Measurements from ENCODE around the gene SAG. TPM values are rescaled to one million over a fixed set of nuclear protein-coding genes. Genes with fewer than 3 reads are reported as not detected.

The SAG gene
- total RNA-seq, 1 donor from 2014 or later = 0.04 TPM

DNA sequence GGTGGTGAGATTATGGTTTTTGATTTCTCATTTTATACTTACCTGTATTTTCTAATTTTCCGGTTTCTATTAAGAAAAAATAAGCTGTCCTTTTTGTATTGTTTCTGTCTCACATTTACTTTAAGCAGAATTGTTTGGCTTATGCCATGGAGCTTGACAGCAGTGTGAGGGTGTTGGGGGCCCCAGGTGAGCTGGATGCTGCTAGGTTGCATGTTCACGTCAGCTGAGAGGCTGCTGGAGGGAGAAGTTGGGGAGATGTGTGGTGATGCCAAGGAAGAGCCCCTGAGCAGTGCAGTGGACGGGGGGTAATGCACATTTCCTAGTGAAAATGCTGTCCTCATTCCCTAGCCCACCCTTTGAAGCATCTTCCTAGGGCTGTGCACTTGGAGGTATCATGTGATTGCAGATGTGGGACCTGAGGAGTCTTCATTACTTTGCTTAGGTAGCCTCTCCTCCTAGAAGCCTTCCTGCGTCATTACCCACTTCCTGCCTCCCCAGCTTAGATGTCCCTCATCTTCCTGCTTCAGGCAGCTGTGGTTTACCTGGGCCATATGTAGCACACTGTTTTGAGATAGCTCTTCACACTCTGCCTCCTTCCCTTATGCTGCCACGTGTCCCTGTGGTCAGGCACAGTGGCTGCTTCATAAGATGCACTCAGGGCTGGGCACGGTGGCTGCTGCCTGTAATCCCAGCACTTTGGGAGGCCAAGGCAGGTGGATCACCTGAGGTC, 39.9 kb upstream of the SAG start:
- intact Hi-C loops (cut with micrococcal nuclease) = loop anchor here (5.0 kb wide), 2 partner anchors 65 to 115 kb away; no protein-coding TSS in a partner anchor
- Mint-ChIP-seq H3K4me3 (peak overlapping the region; percentile 56), H3K4me1 (peaks cover 51% of the 10 kb centered on the region)

DNA sequence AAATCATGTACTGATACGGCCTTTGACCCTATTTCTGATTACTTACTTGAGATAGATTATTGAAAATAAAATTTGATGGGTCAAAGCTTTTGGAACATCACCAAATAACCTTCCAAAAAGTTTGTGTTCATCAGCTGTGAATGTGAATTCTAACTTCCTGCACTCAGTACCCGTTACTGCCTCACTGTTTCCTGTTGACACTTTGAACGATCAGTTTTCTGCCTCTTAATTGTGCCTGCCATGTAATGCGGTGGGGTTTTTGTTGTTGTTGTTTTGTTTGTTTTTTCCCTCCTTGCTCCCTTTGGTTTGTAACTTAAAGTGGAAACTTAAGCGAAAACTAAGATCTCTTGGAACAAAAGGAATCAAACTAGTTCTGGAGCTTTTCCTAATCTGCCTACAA, 37.2 kb upstream of the SAG start:
- Mint-ChIP-seq H3K9me3 (no peaks in the 10 kb centered on the region), H3K27me3 (no peaks in the 10 kb centered on the region), H3K4me1 (peaks cover 51% of the 10 kb centered on the region), H3K27ac (peak overlapping the region; percentile 78), H3K36me3 (ENCODE audit: low read depth) (peaks cover 91% of the 10 kb centered on the region), H3K4me3 (peak overlapping the region; percentile 28)
- DNase-seq (no peak), ATAC-seq (ENCODE audit: low read depth) (no peak)
- POLR2A ChIA-PET = interaction anchor here (0.8 to 0.9 kb wide), 2 partner anchors 61 to 83 kb away, joined by 3 to 4 read pairs; partner anchors contain the start of gene DGKD
- CTCF ChIA-PET = interaction anchor here (0.5 to 1.3 kb wide), 4 partner anchors 60 to 149 kb away, joined by 3 read pairs; no protein-coding TSS in a partner anchor
- intact Hi-C loops (cut with micrococcal nuclease) = loop anchor here (2.0 to 5.0 kb wide), 2 partner anchors 87 to 172 kb away; no protein-coding TSS in a partner anchor
- TF ChIP-seq, protein P1, sequence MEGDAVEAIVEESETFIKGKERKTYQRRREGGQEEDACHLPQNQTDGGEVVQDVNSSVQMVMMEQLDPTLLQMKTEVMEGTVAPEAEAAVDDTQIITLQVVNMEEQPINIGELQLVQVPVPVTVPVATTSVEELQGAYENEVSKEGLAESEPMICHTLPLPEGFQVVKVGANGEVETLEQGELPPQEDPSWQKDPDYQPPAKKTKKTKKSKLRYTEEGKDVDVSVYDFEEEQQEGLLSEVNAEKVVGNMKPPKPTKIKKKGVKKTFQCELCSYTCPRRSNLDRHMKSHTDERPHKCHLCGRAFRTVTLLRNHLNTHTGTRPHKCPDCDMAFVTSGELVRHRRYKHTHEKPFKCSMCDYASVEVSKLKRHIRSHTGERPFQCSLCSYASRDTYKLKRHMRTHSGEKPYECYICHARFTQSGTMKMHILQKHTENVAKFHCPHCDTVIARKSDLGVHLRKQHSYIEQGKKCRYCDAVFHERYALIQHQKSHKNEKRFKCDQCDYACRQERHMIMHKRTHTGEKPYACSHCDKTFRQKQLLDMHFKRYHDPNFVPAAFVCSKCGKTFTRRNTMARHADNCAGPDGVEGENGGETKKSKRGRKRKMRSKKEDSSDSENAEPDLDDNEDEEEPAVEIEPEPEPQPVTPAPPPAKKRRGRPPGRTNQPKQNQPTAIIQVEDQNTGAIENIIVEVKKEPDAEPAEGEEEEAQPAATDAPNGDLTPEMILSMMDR (IDR thresholded peaks at IDR 0.05) = no peak

More for the DNA sequence above, 39.9 kb upstream of the SAG start:
- CTCF ChIA-PET = interaction anchor here (0.8 to 2.0 kb wide), 7 partner anchors 64 to 414 kb away, joined by 3 to 6 read pairs (median 3); no protein-coding TSS in a partner anchor
- peak overlapping the region; percentile 82 for H3K27ac Mint-ChIP-seq
- H3K9me3 Mint-ChIP-seq = no peaks in the 10 kb centered on the region
- DNase-seq = peak; percentile 20
- POLR2A ChIA-PET = interaction anchor here (0.6 to 1.7 kb wide), 7 partner anchors 16 to 167 kb away, joined by 3 to 8 read pairs (median 4); partner anchors contain the start of genes ATG16L1 and DGKD
- peaks cover 90% of the 10 kb centered on the region for H3K36me3 Mint-ChIP-seq (ENCODE audit: low read depth)
- peak; percentile 91 for ATAC-seq (ENCODE audit: low read depth)
- TF ChIP-seq, protein P1 (IDR thresholded peaks at IDR 0.05) = no peak
- H3K27me3 Mint-ChIP-seq = no peaks in the 10 kb centered on the region

DNA sequence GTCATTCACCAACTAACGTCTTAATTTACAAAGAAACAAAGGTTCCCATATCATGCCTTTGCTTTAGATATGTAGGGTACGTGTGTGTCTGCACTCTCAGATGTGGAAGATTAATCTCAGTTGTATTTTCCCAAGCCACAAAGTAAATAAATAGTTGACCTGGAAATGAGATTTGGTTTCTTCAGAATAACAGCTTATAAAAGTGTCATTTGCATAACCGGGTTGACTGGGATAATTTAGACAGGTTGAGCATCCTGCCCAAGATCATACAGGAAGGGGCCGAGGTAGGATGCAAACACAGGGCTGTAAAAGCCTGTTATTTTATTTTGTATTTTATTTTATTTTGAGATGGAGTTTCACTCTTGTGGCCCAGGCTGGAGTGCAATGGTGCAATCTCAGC, 36.7 kb upstream of the SAG start:
- no peaks in the 10 kb centered on the region for H3K27me3 Mint-ChIP-seq
- no peak overlapping the region for H3K4me3 Mint-ChIP-seq
- H3K36me3 Mint-ChIP-seq (ENCODE audit: low read depth) = peaks cover 92% of the 10 kb centered on the region
- ChIA-PET CTCF (interaction anchor here (0.9 to 1.3 kb wide), 2 partner anchors 133 to 148 kb away, joined by 3 read pairs; no protein-coding TSS in a partner anchor), POLR2A (interaction anchor here (0.9 kb wide), 1 partner anchor 83 kb away, joined by 4 read pairs; the partner anchor contains the start of gene DGKD)
- H3K27ac Mint-ChIP-seq = no peak overlapping the region
- DNase-seq (no peak), ATAC-seq (ENCODE audit: low read depth) (no peak)
- intact Hi-C loops (cut with micrococcal nuclease) = loop anchor here (2.0 to 5.0 kb wide), 2 partner anchors 86 to 172 kb away; no protein-coding TSS in a partner anchor
- peaks cover 48% of the 10 kb centered on the region for H3K4me1 Mint-ChIP-seq
- TF ChIP-seq, protein P1 (IDR thresholded peaks at IDR 0.05) = no peak
- no peaks in the 10 kb centered on the region for H3K9me3 Mint-ChIP-seq

DNA sequence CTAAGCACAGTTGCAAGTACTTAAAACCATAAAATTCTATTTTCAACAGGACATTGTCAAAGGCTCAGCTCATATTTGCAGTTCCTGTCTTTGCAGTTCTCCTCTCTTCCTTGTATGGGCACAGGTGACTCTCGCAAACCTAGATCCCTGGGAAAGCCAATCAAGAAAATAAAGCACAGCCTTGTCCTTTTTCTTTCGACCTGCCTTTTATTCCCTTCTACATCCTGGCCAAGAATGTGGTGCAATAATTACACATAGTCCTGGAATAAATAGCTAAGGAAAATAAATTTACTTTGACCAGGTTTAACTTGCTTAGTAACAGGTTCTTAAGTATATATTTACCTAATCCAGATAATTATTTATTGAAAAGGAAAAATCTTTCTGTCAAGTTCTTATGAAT, 35.9 kb upstream of the SAG start:
- H3K27ac Mint-ChIP-seq = no peak overlapping the region
- intact Hi-C loops (cut with micrococcal nuclease) = loop anchor here (2.0 to 5.0 kb wide), 2 partner anchors 86 to 171 kb away; no protein-coding TSS in a partner anchor
- ChIA-PET CTCF (interaction anchor here (1.0 kb wide), 1 partner anchor 172 kb away, joined by 4 read pairs; no protein-coding TSS in a partner anchor), POLR2A (no interaction called here)
- H3K27me3 Mint-ChIP-seq = no peaks in the 10 kb centered on the region
- no peak for ATAC-seq (ENCODE audit: low read depth)
- H3K4me3 Mint-ChIP-seq = no peak overlapping the region
- TF ChIP-seq, protein P1 (IDR thresholded peaks at IDR 0.05) = no peak
- H3K4me1 Mint-ChIP-seq = peaks cover 44% of the 10 kb centered on the region
- H3K9me3 Mint-ChIP-seq = no peaks in the 10 kb centered on the region
- DNase-seq = no peak
- H3K36me3 Mint-ChIP-seq (ENCODE audit: low read depth) = peaks cover 92% of the 10 kb centered on the region

DNA sequence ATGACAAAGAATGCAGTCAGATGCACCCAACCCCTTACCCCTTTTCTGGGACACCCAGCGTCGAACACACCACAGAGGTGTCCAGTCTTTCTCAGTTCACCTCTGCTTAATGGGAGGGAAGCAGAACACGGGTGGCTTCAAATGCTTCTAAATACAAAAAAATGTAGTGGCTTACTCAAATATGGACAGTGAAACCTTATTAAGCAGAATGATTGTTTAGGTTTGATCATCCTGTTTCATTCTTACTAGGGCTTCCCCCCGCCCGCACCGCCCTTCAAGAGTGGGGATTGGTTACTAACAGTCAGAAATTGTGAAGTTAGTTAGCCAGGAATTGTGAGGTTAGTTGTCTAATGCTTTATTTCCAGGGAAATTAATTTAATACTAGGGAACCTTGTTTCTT, 34.5 kb upstream of the SAG start:
- no peak overlapping the region for H3K4me3 Mint-ChIP-seq
- TF ChIP-seq, protein P1 (IDR thresholded peaks at IDR 0.05) = no peak
- peaks cover 92% of the 10 kb centered on the region for H3K36me3 Mint-ChIP-seq (ENCODE audit: low read depth)
- ChIA-PET CTCF (no interaction called here), POLR2A (no interaction called here)
- intact Hi-C loops (cut with micrococcal nuclease) = loop anchor here (5.0 kb wide), 1 partner anchor 84 kb away; no protein-coding TSS in a partner anchor
- peaks cover 32% of the 10 kb centered on the region for H3K4me1 Mint-ChIP-seq
- H3K27me3 Mint-ChIP-seq = no peaks in the 10 kb centered on the region
- no peaks in the 10 kb centered on the region for H3K9me3 Mint-ChIP-seq
- no peak for DNase-seq
- no peak for ATAC-seq (ENCODE audit: low read depth)
- no peak overlapping the region for H3K27ac Mint-ChIP-seq
